Measurements from ENCODE around the gene AIF1. TPM values are rescaled to one million over a fixed set of nuclear protein-coding genes. Genes with fewer than 3 reads are reported as not detected.

AIF1 gene
- total RNA-seq, 1 donor from 2014 or later: not detected

DNA sequence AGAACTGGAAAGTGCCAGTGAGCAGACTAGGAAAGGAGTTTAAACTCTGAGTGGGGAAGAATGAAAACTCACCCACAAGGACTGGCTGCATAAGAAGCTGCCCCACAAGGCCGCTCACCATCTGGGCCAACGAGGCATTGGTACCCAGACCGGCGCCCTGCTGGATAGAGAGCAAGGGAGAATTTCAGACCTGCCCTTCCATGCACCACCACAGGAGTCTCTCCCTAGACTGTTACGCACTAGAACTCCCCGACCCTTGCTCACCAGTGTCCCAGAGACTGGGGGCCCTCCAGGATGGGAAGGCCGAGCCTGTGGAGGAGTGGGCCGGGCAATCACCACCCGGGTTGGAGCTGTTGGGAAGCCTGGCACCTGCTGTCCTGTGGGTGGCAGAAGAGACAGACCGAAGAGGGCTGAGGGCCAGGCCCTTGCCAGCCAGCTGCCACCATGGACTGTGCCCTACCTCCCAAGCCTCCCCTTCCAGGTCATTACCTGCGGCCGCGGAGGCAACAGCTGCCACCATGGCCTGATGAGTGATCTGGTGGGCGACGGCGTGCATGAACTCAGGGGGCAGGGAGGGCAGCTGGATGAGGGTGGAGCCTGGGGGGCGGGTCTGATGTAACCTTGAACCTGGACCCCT lies 28.9 kb downstream of the AIF1 start:
- no peak for DNase-seq

DNA sequence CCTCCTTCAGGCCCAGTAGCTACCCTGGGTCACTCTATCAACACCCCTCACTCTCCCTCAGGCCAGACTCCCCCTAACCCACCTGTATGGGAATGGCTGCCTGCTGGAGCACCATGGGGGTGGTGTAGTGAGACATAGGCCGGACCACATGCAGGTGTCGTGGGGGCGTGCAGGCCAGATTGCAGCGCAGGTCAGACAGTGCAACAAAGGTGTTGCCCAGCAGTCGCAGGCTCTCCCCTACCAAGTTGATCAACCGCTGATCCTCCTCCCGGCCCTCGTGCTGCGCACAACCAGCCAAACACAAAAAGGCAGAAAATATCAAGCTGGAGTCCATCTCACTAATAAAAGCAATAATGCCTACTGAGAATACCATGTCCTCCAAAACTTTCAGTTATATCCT lies 30.3 kb downstream of the AIF1 start:
- DNase-seq: no peak

DNA sequence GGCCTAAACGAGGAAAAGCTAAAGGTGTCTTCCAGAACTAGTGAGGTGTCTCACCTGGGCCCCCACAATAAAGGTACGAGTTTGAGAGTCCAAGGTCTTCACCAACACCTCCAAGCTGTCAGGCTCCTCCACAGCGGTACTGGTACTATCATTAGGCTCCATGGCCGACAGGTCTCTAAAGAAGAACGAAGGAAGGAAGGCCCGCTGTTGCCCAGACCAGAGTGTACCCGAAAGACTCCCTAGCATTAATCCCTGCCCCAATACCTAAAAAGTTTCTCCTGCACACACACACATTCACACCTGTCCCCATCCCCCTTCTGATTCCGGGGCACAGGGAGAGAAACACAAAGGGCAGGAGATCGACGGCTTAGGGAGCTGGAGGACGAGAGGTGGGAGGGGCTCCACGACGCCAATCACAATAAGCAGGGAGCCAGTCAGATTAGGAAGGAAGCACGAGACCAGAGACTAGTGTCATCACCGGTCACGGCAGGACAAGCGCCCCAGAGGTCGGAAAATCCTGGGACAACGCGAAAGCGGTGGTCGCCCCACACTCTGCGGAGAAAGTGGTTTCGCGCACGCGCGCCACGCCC lies 36.7 kb downstream of the AIF1 start:
- DNase-seq: peak; percentile 91

DNA sequence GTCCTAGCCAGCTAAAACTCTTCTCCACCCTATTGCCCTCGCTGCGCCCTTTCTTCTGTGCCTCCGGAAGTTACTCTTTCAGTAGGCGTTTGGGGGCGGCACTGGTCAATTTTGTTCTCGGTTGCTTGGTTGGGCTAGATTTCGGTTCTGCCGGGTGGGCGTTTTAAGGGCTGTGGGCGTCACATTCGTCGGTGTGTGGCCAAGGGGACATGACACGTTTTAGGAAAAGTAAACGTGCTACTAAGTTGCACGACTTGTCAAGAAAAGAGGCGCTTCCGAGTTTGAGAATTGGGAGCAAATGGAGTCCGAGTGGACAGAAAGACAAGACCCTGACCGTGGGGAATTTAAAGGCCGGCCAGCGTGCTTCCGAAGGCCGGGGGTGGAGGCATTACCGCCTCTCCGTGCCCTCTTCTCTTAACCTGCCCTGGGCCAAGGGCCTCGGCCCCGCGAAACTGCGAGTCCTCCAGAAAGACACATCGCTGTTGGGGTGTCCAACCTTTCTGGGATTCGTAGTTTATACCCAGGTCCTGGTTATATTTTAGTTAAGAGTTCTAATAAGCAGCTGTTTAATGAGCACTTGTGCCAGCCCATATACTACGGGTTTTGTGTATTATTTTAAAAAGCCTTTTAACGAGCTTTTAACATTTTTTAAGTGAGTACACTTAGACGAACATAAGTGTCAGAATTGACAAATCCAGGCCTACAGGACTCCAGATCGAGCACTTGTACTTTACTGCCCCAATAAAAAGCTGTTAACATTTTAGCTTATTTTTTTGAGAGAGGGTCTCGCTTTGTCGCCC lies 38.1 kb downstream of the AIF1 start:
- peak; percentile 90 for DNase-seq

DNA sequence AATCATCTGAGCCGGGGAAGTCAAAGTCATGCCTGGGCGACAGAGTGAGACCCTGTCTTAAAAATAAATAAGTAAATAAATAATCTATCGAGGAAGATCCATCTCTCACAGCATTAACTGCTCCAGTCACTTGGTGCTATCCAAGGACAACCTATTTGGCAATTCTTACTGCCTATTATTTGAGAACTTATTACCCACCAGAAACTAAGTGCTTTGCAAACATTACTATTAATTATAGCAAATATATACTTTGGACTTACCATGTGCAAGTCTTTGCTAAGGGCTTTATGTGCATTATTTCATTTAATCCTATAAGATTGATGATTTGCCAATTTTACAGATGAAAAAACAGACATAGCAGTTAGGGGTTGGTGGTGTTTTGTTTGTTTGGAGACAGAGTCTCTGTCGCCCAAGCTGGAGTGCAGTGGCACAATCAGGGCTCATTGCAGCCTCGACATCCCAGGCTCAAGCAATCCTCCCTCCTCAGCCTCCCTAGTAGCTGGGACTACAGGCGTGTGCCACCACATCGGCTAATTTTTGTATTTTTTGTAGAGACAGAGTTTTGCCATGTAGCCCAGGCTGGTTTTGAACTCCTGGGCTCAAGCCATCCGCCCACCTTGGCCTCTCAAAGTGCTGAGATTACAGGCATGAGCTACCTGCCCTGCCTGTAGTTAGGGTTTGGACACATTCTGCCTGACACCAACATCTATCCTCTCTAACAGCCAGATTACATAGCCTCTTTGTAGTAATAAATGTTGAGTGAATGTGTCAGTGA lies 39.7 kb downstream of the AIF1 start:
- DNase-seq: no peak

DNA sequence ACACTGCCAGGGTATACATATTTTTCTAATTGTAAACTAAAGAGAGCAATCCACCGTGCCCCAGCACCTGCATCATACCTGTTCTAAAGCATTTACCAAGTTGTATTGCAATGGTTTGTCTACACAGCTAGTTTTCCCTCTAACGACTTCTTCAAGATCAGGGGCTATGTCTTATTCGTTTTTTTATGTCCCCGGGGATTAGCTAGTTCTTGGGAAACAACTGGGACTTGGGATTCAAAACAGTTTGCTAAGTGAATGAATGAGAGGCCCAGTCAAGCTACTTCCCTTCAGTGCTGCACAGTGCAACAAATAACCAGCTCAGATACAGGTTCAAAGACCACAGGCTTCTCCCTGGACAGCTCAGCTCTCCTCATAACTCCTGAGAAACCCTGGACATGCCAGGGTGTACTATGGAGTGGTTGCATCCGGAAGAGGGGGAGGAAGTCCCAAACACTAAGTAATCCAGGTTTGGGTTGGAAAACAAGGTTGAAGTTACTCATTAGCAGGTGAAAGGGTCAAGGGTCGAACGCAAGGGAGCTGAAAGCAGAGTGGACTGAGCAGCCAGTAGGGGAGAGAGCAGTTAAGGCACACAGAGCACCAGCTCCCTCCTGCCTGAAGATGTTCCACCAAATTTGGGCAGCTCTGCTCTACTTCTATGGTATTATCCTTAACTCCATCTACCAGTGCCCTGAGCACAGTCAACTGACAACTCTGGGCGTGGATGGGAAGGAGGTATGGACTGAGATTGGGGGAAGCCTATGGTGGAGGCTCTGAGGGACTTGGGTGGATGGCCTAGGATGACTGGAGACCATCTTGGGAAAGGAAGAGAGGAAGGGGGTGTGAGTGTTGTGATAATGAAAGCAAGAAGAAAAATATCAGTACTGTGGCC lies 40.6 kb downstream of the AIF1 start, which contains the start of gene APOM:
TSS of gene APOM (plus strand) at position 546 of the 889 bp plus-strand sequence. CDS start at position 619, 73 bp downstream.
- no peak for DNase-seq

DNA sequence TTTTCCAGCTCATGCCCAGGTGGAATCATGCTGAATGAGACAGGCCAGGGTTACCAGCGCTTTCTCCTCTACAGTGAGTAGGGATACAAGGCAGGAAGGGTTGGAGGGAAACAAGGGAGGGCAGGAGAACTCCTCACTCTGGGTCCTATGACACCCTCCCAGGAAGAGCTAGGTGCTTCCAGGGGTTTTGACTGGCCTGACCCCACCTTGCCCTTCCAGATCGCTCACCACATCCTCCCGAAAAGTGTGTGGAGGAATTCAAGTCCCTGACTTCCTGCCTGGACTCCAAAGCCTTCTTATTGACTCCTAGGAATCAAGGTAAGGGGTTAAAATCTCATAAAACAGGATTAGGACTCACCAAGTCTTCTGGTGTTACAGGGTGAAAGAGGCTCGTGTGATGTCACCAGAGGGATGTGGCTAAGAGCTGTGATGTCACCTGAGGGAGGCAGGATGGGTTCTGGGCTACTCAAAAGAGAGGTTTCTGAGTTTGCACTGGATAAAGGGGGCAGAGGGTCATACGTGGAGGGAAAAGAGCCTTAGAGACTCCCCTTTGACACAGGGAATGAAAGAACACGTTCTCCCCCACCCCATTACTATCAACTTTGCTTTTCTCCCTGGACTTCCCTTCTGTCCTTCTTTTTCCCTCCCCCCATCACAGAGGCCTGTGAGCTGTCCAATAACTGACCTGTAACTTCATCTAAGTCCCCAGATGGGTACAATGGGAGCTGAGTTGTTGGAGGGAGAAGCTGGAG lies 42.5 kb downstream of the AIF1 start:
- no peak for DNase-seq

DNA sequence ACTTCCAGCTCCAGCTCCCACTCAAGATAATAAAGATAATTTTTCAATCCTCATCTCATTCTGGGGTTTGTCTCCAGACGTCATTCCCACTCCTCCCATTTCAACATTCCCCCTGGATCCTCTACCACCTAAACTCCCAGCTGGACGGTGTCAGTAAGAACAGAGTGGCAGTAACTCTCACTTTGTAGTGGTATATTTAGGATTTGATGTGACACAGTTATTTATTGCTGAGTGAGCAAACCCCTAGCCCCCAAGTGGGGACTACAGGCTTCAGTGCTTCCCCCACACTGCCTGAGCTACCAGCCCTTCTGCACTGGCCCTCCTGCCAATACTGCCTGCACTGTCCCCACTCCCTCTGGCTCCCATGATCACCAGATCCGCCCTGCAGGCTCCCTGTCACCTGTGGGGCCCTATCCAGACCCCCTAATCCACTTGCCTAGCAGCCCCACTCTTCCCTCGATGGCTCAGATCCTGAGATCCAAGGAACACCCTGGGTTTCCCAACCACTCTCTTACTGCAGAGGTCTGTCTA lies 43.2 kb downstream of the AIF1 start:
- no peak for DNase-seq

DNA sequence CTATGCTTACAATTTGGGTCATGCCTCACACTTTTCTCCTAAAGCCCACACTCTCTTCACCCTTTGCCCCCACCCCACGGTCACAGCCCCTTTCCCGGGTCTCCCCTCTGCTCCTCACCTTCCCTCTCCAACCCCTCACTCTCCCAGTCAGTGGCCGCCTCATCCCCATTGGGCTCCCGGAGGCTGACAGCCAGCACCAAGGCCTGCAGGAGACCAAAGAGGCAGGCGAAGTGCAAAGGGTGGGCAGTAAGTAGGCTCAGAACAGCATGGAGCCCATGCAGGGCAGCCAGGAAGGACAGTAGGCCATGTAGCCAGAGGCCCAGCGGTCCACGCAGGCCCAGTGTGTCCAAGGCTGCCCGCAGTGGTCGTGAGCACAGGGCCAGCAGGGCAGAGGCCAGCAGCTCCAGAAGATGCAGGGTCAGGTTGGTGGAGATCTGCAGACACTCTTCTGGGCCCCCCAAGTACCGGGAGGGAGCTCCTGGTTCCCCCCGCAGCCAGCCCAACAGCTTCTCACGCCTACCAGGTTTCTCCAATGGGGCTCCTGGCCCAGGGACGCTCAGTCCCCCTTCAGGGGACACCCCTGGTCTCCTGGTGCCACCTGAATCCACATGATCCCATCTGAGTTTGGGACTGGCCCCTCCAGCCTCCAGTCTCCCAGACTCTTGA lies 44.1 kb downstream of the AIF1 start:
- DNase-seq: no peak

DNA sequence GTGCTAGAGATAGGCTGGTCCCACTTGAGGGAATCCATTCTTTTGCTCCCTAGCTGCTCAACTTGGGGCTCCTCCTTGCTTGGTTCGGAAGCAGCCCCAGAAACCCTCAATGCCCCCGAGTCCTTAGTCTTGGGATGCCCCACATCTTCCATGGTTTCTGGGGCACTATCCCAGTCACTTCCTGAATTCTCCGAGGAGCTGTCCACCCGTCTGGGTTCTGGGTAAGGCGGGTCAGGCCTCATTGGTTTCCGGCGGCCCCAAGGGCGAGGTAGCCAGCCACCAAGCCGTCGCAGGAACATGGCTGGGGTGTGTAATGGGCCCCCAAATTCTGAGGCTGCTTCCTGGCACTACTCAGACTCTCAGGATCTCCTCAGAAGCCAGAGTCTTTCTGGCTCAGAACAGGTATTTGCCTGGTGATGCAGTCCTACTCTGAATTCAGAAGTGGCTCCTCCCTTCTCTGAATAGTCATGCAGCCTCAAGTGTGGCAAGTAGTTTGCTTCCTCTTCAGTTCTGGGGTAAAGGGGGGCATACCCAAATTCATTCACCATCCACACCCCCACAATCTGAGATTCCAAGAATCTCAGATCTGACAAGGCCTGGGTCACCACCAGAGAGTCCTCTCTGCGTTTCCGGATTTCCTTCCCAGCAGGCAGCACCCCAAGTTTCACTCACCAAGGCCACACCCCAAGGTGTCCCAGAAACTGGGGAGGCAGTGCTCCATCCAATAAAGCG lies 44.8 kb downstream of the AIF1 start:
- DNase-seq: peak; percentile 50

DNA sequence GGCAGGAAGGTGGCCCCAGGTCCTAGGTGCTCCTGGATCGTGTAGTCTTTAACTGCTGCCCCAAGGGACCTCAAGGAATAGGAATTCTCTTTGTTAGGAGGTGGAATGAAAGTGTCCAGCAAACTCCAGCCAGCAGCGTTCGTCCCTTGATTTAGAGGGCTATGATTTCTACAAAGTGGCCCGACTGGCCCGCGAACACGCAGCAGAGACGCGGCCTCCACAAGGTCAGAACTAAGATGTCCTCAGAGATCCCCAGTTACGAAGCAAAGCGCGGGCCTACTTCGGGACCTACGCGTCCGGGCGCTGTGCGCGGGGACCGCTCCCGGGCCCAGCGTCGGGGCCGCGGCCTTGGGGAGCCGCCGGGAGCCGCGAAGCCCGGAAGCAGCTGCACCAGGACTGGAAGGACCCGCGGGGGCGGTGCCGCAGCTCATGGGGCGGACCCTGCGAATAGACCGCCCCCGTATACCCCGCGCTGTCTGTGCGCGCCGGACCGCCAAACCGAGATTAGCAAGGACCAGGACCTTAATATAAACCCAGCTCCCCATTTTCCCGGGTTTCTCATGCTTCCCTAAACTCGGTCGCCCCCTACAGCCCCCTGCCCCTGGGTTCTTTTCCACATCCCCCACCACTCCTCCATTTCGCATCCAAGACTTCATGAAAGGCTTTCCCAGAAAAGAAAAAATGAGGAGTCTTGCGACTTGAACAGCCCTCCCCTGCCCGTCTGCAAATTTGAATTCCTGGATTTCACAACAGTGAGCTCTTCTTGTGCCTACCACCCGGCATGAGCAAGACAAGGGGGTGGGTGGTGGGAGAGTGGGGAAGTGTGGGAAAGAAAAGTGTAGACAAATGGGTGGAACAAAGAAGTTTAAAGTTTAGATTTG lies 45.6 kb downstream of the AIF1 start, which contains the start of gene C6orf47:
TSS of gene C6orf47 (minus strand) at position 398 of the 881 bp plus-strand sequence. CDS start 831 bp downstream, outside the sequence.
- peak; percentile 90 for DNase-seq

DNA sequence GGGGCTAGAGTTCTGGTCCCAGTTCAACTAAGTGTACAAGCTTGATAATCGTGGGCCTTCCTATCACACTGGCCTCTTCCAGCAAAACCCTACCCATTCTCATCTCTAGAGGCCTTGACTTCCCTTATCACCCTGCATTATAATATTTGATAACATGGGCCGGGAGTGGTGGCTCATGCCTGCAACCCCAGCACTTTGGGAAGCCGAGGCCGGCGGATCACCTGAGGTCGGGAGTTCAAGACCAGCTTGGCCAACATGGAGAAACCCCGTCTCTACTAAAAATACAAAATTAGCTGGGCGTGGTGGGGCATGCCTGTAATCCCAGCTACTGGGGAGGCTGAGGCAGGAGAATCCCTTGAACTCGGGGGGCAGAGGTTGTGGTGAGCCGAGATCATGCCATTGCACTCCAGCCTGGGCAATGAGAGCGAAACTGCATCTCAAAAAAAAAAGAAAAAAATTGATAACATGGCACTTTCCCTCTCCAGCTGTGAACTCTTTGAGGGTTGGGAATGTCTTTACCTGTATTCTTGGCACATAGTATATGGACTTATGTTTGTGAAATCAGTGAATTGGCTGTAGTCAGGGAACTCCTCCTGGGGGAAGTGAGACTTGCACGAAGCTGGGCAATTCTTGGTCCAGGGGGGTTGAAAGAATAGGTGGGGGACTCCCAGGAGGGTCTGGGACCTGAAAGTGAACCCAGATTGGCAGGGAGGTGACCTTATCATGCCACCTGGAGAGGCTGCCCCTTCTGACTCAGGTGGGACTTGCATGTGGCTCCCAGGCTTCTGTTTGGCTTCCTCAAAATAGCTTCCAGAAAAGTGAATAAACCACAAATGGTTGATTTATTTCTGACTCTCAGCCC lies 46.5 kb downstream of the AIF1 start:
- no peak for DNase-seq

DNA sequence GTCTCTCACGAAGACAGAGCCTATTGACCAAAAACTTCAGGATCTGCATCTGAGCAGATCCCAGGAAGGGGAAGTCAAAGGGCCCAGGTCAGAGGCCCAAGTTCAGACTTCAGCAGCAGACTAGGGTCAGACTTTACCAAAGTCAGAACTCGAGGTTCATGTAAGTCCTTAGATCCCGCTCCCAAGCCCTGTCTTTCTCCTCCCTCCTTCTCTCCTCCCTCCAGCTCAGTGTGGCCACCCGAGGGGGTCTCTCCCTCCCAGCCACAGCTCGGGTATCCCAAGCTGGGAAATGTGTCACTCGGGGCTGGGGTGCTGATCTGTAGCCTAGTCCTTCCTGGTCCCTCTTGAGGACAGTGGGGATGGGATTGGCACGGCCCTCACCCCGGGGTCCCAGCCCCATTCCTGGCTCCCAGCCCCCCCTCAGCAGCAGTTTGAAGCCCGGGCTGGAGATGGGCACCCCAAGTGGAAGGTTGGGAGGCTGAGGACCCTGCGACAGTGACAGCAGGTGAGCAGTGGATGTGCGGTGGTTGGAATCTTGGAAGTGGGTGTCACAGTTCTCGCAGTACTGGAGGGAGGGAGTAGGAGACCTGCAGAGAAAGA lies 47.2 kb downstream of the AIF1 start:
- no peak for DNase-seq

DNA sequence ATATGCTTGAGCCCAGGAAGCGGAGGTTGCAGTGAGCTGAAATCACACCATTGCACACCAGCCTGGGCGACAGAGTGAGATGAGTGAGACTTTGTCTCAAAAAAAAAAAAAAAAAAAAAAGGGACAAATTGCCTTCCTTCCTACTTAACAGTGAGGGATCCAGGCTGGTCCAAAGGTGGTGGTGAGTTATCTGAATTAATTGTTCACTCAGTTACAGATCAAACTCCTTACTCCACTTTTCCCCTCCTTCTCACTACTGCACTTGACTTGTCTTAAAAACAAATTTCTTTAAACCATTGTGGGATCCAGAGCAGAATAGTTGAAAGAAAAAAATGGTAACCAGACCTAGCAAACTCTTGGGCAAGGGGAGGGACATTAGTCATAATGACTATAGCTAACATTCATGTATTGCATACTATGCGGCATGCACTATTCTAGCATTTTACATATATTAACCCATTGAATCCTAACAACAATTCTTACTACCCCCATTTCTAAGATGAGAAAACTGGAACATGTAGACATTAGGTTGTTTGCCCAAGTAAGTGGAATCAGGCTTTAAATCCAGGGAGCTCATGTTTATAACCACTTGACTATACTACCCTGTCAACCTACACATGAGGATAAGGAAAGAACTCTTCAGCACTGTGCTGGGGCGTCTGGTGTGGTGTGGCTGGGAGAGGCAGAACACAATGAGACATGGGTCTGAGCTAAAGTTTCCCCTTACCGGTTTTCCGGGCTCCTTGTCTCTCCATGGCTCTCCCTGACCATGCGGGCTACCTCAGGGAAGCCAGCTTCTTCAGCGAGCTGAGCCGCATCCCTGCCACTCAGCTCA lies 48.3 kb downstream of the AIF1 start:
- no peak for DNase-seq

DNA sequence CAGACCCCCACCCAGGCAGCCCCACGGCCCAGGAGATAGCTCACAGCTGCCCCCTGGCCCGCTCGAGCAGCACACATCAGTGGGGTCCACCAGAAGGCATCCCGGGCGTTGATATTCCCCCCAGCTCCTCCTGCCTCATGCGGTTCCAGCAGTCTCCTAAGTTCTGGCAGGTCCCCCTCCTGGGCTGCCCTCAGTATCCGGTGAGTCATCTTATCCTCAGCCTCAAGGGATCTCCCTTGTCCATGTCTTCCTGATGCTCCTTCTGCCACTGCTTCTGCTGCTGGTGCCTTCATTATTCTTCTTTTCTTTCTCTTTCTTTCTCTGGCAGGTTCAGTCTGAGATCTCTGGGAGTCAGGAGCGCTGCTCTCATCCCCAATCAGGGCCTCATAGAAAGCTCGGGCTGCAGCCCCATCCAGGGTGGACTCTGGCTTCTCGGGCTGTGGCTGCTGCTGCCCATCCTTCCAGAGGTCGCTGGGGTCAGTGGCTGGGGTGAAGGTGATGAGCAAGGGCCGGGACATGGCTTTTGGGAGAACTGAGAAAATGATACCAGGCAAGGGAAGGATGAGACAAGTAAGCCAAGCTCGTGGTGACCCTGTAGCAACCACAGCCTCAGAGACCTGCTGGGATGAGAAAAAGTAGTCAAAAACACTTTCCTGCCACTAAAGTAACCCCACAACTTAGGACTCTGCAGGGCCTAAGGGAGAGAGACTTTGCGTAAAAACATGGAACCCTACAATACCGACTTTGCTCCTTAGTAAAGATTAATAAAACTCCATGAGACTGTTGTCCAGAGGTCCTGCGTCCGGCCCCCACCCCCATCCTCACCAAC lies 49.1 kb downstream of the AIF1 start:
- peak; percentile 75 for DNase-seq
